Hepatocyte (in vitro differentiated cells): ENCODE data around the gene SPAG16.

Source experiments
- EZH2phosphoT487 ChIP-seq: fragments of 200-600 bp; sonication (generic); IDR thresholded peaks from one replicate; pipeline ENCODE4 v1.6.1; 2018; ENCODE audit warnings: antibody characterized with exemption, mild to moderate bottlenecking, low read depth, moderate library complexity; ENCODE audit not compliant: unreplicated experiment, severe bottlenecking
- TF ChIP-seq, protein P1 (sequence below): fragments of 200-600 bp; sonication (generic); IDR thresholded peaks from 2 replicates; pipeline ENCODE4 v1.5.1; 2016; ENCODE audit warnings: antibody characterized with exemption, mild to moderate bottlenecking; ENCODE audit not compliant: poor library complexity

DNA sequence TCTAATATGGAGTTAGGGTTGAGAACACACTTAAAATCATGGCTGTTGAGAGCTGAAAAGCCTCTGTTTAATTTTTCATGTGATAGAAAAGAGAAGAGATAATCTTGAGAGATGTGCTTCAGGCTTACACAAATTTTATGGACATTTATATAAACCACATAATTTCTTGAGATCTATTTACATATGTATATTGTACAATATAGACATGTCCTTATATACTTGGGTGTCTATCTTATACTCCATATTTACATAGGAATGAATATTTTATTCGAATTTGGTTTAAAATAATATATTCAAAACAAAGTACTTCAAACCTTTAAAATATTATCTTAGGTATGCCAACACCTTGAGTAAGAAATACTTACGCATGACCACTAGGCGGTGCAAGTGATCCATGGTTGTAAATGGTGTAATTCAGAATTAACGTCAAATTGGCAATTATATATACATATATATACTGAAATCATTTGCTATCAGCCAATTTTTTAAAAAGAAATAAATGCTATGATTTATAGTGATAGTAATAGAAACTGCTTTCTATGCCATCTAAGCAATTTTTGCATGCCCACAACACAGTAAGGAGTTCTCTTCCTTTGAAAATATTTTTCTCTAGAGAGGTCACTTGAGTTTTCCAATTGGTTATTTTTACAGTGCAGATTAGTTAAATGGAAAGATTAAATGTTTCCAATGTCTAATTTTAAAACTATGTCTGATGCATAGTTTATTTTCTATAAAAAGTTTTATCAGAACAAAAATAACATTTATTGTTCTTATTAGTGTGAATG lies 37.6 kb upstream of the SPAG16 start:
- TF ChIP-seq, protein P1, sequence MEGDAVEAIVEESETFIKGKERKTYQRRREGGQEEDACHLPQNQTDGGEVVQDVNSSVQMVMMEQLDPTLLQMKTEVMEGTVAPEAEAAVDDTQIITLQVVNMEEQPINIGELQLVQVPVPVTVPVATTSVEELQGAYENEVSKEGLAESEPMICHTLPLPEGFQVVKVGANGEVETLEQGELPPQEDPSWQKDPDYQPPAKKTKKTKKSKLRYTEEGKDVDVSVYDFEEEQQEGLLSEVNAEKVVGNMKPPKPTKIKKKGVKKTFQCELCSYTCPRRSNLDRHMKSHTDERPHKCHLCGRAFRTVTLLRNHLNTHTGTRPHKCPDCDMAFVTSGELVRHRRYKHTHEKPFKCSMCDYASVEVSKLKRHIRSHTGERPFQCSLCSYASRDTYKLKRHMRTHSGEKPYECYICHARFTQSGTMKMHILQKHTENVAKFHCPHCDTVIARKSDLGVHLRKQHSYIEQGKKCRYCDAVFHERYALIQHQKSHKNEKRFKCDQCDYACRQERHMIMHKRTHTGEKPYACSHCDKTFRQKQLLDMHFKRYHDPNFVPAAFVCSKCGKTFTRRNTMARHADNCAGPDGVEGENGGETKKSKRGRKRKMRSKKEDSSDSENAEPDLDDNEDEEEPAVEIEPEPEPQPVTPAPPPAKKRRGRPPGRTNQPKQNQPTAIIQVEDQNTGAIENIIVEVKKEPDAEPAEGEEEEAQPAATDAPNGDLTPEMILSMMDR = peak; percentile 80
- TF ChIP-seq EZH2phosphoT487 = no peak
